NCI-H2196 treated with DMSO at 0.1 percent for 48 hours (cell line): ENCODE results near the gene NRXN3.
"Not testable (repeated sequence)": the region's sequence is repeated elsewhere in the genome, so short reads cannot be mapped to it uniquely, and the experiment has no call there.

Source experiments
- DNase-seq: peaks from one replicate; lab custom pipeline; 2025; ENCODE audit not compliant: unreplicated experiment; lab: John Stamatoyannopoulos, UW

Gene NRXN3

DNA sequence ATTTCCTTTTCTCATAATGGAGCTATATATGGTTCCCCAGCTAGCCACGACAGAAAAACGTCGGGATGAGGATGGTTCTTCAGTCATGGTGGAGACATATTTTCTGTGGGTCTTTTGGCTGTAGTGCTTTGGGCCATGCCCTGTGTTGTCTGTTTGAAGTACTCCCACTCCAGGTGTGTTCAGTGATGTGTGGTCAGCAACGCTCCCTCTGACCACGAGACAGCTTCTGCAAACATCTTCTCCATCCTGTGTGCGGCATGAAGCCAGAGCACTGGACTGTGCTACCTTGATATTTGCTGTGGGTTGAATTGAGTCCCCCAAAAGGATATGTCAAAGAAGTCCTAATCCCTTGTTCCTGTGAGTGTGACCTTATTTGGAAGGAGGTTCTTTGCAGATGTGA, 931.2 kb downstream of the NRXN3 start:
- DNase-seq, result no peak

DNA sequence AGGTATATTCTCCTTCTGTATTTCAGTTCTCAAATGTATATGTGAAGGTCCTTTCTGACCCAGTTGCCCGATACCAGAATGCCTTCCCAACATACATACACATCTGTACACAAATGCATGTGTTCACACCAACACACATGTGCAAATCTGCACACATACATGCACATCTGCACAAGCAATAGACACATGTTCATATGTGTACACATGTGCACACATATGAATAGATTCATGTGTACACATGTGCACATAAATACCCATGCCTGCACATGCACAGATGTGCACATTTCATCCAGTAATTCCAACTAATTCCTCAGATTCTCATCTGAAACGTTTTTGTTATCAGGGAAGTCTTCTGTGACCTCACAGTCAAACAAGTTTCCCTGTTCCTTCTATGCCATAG, 933.6 kb downstream of the NRXN3 start:
- no peak for DNase-seq

DNA sequence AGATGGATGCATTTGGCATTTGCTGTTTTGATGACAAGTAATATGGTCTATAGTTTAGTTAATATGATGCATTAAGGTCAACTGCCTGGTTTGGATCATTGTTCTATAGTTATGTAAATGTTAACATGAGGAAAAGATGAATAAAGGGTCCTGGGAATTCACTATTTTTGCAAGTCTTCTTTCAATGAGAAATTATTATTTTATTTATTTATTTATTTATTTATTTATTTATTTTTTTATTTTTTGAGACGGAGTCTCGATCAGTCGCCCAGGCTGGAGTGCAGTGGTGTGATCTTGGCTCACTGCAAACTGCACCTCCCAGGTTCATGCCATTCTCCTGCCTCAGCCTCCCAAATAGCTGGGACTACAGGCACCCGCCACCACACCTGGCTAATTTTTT, 940.4 kb downstream of the NRXN3 start:
- not testable (repeated sequence) for DNase-seq

GRCh38 chr14:79111987-79112501, 941.9 kb downstream of the NRXN3 start:
- DNase-seq, result no peak

GRCh38 chr14:79117561-79117960, 947.4 kb downstream of the NRXN3 start:
- DNase-seq, result no peak

DNA sequence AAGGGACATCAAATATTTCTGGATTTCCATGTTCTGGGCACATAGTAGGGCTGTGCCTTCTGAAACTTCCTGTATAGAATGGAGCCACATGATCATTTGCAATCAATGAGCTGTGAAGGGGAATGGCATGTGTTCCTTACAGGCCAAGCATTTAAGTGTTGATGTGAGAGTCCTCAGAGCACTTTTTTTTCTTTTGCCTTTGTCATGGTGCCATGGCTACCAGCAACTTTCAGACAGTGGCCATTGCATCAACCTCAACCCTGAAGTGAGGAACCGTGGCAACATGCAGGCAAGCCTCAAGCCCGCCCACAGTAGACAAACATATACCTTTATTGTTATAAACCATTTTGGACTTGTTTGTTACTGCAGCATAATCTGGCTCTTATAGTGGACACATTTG, 948.1 kb downstream of the NRXN3 start:
- DNase-seq, result no peak

- DNase-seq, result no peak
Measured at GRCh38 chr14:79134361-79134760, 964.2 kb downstream of the NRXN3 start.

- no peak for DNase-seq
Measured at GRCh38 chr14:79136071-79137044, 966.2 kb downstream of the NRXN3 start.

GRCh38 chr14:79137045-79137430, 966.9 kb downstream of the NRXN3 start:
- no peak for DNase-seq

GRCh38 chr14:79137836-79138235, 967.7 kb downstream of the NRXN3 start:
- no peak for DNase-seq

DNA sequence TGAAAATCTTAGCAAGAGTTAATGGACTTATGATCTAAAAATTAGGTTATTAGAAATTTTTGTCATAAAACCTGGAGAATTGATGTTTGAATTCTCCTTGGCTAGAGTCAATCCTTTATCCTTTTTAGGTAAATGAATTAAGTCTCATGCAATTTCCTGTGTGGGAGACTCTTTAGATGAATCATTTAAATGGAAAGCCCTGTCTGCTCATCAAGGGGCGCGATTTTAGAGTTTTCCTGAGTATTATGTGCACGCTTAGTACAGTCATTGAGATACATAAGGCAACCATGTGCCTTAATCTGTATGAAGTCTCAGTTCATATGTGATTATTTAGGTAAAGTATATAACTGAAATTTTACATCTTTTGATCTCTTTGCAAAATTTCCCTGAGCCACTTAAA, 974.7 kb downstream of the NRXN3 start:
- no peak for DNase-seq

DNA sequence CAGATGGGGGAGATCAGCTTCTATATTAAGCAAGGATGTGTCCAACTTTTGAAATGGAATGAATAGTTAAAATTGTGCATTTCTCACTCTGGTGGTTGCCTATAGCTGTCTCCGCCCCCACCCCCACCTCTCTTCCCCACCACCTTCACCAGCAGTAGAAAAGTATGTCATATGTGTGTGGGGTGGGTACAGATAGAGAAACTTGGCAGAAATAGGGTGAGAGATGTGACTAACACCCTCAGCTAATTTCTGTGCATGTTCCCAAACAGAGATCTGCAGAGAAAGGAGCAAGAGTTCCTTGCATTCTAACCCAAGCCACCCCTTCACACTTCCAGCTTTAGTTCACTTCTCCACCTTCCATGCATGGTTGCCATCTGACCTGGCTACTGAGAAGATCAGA, 980.1 kb downstream of the NRXN3 start:
- DNase-seq, result no peak

- no peak for DNase-seq
Measured at GRCh38 chr14:79157369-79157768, 987.2 kb downstream of the NRXN3 start.

- no peak for DNase-seq
Measured at GRCh38 chr14:79161571-79161970, 991.4 kb downstream of the NRXN3 start.

- DNase-seq, result no peak
Measured at GRCh38 chr14:79162833-79163232, 992.7 kb downstream of the NRXN3 start.

DNA sequence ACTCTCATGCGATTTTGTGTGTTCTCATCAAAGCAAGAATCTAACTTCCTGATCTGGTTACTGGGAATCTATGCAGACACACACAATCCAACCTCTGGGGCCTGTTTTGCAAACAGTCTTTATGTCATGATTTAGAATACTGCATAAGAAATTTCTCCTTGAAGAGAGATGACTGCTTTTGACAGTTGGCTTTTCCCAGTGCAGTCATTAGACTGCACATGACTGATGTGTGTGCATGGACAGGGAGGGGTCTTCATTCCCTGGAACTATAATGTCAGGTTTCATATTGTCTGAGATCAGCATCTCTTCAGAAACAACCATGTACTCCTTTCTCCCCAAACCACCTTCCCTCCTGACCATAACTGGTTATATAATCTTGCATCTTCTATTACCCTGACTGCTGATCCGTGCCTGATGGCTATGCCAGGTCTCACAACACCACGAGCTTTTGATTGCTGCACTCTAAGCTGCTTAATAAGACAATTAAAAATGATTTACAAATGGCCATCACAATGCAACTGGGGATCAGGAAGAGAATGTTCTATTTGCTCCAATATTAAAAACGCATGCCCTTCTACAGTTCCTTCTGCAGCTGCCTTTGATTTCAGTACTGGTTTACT, 995.4 kb downstream of the NRXN3 start:
- DNase-seq, result no peak

DNA sequence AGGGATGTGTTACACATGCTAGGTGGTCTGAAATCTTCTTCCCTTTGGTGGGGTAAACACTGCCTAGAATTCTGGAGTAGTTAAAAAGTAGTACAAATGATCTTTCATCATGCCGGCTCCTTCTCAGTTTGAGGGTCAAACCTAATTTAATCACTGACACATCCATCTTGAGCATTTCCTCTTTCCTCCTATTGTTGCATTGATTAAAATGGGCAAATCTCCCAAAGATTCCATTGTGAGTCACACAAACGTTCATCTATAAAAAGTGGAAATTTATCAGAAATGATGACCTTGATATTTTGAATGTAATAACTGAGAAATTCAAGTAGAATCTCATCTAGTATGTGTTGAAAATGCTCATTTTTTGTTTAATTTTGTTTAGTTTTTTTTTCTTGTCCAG, 996.0 kb downstream of the NRXN3 start:
- DNase-seq, result no peak

DNA sequence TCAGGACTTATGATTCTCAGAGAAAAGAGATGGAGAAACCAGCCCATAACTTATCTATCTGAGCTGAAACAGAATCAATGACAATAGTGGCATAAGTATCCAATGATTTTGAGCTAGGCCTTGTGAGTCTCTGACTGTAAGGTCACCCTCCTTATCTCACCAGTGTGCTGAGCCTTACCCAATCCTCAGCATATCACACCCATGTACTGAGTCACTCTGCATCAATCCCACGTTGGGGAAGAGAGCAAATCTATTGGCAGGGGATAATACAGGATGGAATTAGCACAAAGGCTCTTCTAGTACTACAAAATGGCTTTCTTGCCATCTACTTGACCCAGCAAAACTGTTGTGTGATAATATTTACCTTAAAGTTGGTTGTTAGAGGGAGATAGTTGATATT, 997.8 kb downstream of the NRXN3 start:
- DNase-seq, result no peak

DNA sequence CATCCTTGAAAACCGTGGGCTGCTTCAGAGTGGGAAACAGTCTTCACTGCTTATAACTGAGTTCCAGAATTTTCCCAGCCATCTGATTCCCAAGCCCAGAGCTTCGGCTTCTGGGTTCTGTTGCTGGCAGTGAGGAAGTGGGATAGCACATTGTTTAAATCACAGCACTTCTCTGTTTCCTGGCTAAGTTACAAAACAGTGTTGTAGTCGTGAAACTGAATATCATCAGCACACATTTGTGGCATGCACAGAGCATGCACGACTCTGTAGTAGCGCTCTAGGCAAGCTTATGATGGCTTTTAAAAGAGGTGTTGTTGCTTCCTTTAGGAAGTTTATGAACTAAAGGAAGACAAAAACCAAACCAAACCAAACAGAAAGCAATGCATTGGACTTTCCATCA, 1005.5 kb downstream of the NRXN3 start:
- no peak for DNase-seq

DNA sequence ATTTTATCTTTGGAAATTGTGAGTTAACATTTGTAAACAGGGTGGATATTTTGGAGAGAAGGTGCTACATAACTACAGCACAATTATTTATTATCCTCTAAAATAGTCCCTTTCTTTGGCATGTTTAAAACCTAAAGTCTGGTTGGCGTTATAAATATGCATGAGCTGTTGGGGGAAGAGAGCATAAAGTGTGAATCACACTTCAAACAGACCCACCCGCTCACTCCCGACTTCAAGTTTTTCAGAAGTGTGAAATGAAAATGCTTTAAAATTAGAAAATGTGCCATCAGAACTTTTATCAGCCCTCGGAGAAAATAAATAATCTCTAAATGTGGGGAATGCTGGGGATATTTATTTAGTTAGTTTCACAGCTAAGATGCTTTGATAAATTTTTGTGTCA, 1006.9 kb downstream of the NRXN3 start:
- no peak for DNase-seq

DNA sequence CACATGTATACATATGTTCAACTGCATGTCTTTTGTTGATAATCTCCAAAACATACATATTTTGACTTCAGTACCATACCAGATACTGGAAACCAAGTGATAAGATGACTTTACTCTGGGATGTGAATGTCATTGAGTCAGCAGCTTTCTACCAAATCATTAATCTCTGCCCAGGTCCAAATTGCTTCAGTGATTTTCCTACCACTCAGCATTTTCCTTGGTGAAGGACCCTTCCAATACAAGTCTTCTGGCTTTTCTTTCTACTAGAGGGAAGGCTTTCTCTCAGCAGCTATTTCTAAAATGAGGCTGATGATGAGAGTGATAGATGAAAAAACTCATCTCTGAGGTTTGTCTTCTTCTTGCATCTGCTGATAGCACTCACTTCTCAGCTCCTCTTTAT, 1008.5 kb downstream of the NRXN3 start:
- DNase-seq, result no peak

- no peak for DNase-seq
Measured at GRCh38 chr14:79179985-79180384, 1009.8 kb downstream of the NRXN3 start.
